K562 (cell line): ENCODE measurements around the gene TMEM185B. TPM values are rescaled to one million over a fixed set of nuclear protein-coding genes. Genes with fewer than 3 reads are reported as not detected.

Source experiments
- AFF1 ChIP-seq, 2 experiments: fragments of 450-650 bp; IDR thresholded peaks; 2 replicates each; pipeline ENCODE4 v1.6.1; 2018; ENCODE audit warnings: mild to moderate bottlenecking in 2 of 2, low read depth in 1 of 2; ENCODE audit not compliant: partially characterized antibody in 2 of 2
- C11orf30 ChIP-seq: fragments of 450-650 bp; IDR thresholded peaks from 2 replicates; pipeline ENCODE4 v1.6.1; 2016; ENCODE audit warnings: low read depth, mild to moderate bottlenecking
- CBX3 ChIP-seq, 2 experiments: IDR thresholded peaks; 1 replicate in 1 of 2; 2 replicates in 1 of 2; pipeline ENCODE4 v1.6.1; 2012; ENCODE audit warnings: inconsistent platforms in 2 of 2, low read length in 2 of 2, borderline replicate concordance in 1 of 2, control low read depth in 1 of 2
- DPF2 ChIP-seq: fragments of 450-650 bp; IDR thresholded peaks from 2 replicates; pipeline ENCODE4 v1.6.1; 2016
- EZH2 ChIP-seq: IDR thresholded peaks from 2 replicates; pipeline ENCODE4 v1.6.1; 2012; ENCODE audit warnings: low read depth, mild to moderate bottlenecking, inconsistent platforms, low read length, borderline replicate concordance
- MNT ChIP-seq, 2 experiments: fragments of 450-650 bp; conservative IDR thresholded peaks; 2 replicates each; pipeline ENCODE4 v1.6.1; 2017; ENCODE audit warnings: mild to moderate bottlenecking in 2 of 2, moderate library complexity in 2 of 2
- NFXL1 ChIP-seq: fragments of 450-650 bp; formaldehyde crosslinking; IDR thresholded peaks from 2 replicates; pipeline ENCODE4 v1.4.0; 2021; ENCODE audit warnings: mild to moderate bottlenecking
- NONO ChIP-seq, 2 experiments: fragments of 200-400 bp in 1 of 2; fragments of 450-650 bp in 1 of 2; formaldehyde crosslinking in 1 of 2; IDR thresholded peaks; 2 replicates each; pipeline ENCODE4 v1.6.1; 2017; ENCODE audit warnings: low read depth in 2 of 2, mild to moderate bottlenecking in 2 of 2, moderate library complexity in 2 of 2, low read length in 1 of 2
- POU5F1 ChIP-seq: fragments of 150-350 bp; IDR thresholded peaks from 2 replicates; pipeline ENCODE4 v1.6.1; 2014; ENCODE audit warnings: borderline replicate concordance, low read length, low read depth, mild to moderate bottlenecking; ENCODE audit not compliant: partially characterized antibody
- PTBP1 ChIP-seq: fragments of 200-400 bp; formaldehyde crosslinking; IDR thresholded peaks from 2 replicates; pipeline ENCODE4 v1.6.1; 2017; ENCODE audit warnings: low read depth, low read length
- SAFB ChIP-seq: fragments of 200-400 bp; formaldehyde crosslinking; IDR thresholded peaks from 2 replicates; pipeline ENCODE4 v1.6.1; 2017; ENCODE audit warnings: low read depth, low read length, borderline replicate concordance
- STAG1 ChIP-seq: sonication (generic); formaldehyde crosslinking; IDR thresholded peaks from 2 replicates; pipeline ENCODE4 v1.5.0; 2020; ENCODE audit warnings: missing genetic modification reagents, borderline replicate concordance
- TEAD2 ChIP-seq: fragments of 450-650 bp; IDR thresholded peaks from 2 replicates; pipeline ENCODE4 v1.6.1; 2016; ENCODE audit warnings: missing genetic modification characterization, control low read depth, missing compliant biosample characterization
- ZBTB43 ChIP-seq: sonication (generic); formaldehyde crosslinking; IDR thresholded peaks from 2 replicates; pipeline ENCODE4 v1.8.0; 2023; ENCODE audit warnings: mild to moderate bottlenecking, missing genetic modification reagents
- ZEB2 ChIP-seq: fragments of 450-650 bp; IDR thresholded peaks from 2 replicates; pipeline ENCODE4 v1.6.1; 2016
- polyA plus RNA-seq, 8 experiments: library from polyadenylated mRNA; depleted of rRNA in 4 of 8; stranded (reverse) in 5 of 8; unstranded in 3 of 8; fragments of >200 nt; fragmentation: Nextera tagmentation in 2 of 8; fragmentation: Illumina TruSeq in 1 of 8; extraction: Ambion mirVana in 2 of 8; extraction: Trizol in 1 of 8; gene quantifications; 2 replicates each; pipeline versions ENCODE4 v1.2.1 to v1.2.3, GENCODE V29; 2011 to 2014; ENCODE audit warnings: inconsistent platforms in 1 of 8, missing spikeins in 1 of 8
- total RNA-seq, 7 experiments: library from RNA; depleted of rRNA in 6 of 7; stranded (reverse); fragments of >200 nt in 6 of 7; fragmentation: Illumina TruSeq in 2 of 7; extraction: Trizol in 2 of 7; gene quantifications; 2 replicates each; pipeline versions ENCODE4 v1.2.1 to v1.2.3, GENCODE V29; 2011 to 2021; ENCODE audit warnings: low replicate concordance in 1 of 7
- TF ChIP-seq, protein P1 (sequence below): fragments of 450-650 bp; IDR thresholded peaks from one replicate; pipeline ENCODE4 v1.6.1; 2018; ENCODE audit warnings: mild to moderate bottlenecking, moderate library complexity; ENCODE audit not compliant: partially characterized antibody
- TF ChIP-seq, protein P2 (sequence below): fragments of 250-450 bp; sonication (Bioruptor Pico); IDR thresholded peaks from 2 replicates; pipeline ENCODE4 v1.8.0; 2021; ENCODE audit warnings: moderate library complexity, mild to moderate bottlenecking, inconsistent platforms

The TMEM185B gene
- total and polyA plus RNA-seq, 9 of the 15 experiments (the other 6 are each of a cell fraction or from before 2014, with no cell fraction given), result 2.9 to 28.2 (median 11.5) TPM

- TF ChIP-seq DPF2 (0 out of 2 replicates have a peak, but pooled peaks have one; percentile 12), C11orf30 (peak; percentile 18; the same call in 1 of the 2 replicates), CBX3 (IDR thresholded peaks at IDR 0.05; ENCODE audit: borderline replicate concordance in 1 of 2, low read length in 2 of 2) (no peak), ZBTB43 (CRISPR knock-in tag) (no peak), NONO (IDR thresholded peaks at IDR 0.05; ENCODE audit: low read depth in 2 of 2, low read length in 1 of 2) (no peak), STAG1 (CRISPR knock-in tag) (no peak), AFF1 (IDR thresholded peaks at IDR 0.05; ENCODE audit: low read depth in 1 of 2, partially characterized antibody in 2 of 2) (no peak), SAFB (no peak), PTBP1 (no peak), POU5F1 (no peak), ZEB2 (no peak), NFXL1 (no peak), MNT (conservative IDR thresholded peaks at IDR 0.05) (0 out of 4 replicates have a peak, but pooled peaks of 1 of the 2 experiments have one; percentile 30), TEAD2 (no peak), EZH2 (no peak)
- TF ChIP-seq, protein P1, sequence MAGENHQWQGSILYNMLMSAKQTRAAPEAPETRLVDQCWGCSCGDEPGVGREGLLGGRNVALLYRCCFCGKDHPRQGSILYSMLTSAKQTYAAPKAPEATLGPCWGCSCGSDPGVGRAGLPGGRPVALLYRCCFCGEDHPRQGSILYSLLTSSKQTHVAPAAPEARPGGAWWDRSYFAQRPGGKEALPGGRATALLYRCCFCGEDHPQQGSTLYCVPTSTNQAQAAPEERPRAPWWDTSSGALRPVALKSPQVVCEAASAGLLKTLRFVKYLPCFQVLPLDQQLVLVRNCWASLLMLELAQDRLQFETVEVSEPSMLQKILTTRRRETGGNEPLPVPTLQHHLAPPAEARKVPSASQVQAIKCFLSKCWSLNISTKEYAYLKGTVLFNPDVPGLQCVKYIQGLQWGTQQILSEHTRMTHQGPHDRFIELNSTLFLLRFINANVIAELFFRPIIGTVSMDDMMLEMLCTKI, result no peak
- TF ChIP-seq, protein P2, sequence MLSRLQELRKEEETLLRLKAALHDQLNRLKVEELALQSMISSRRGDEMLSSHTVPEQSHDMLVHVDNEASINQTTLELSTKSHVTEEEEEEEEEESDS (CRISPR knock-in tag), result no peak
Observed at GRCh38 chr2:120231974-120232635, 8.9 kb upstream of the TMEM185B start (continued).
